ENCODE data around the gene HOXA10. TPM values are rescaled to one million over a fixed set of nuclear protein-coding genes. Genes with fewer than 3 reads are reported as not detected.

HOXA10 gene
- total and polyA plus RNA-seq, 4 donors, result 0.03 to 0.70 (median 0.13) TPM

GRCh38 chr7:27147199-27148030 lies 26.7 kb downstream of the HOXA10 start, which contains the start of gene HOXA6 (continued):
- TF ChIP-seq GABPA (IDR thresholded peaks at IDR 0.05 in 1 of 2, conservative IDR thresholded peaks at IDR 0.05 in 1 of 2), result no peak
- no peak for TF ChIP-seq ATF3 (IDR thresholded peaks at IDR 0.05)

GRCh38 chr7:27146491-27147198 lies 27.5 kb downstream of the HOXA10 start:
- Histone ChIP-seq H3K4me3 (ENCODE audit: low read depth in 1 of 3, low read length in 3 of 3) (no peak overlapping the region), H3K36me3 (ENCODE audit: control insufficient read depth in 4 of 4, insufficient read depth in 3 of 4, low read depth in 1 of 4, low read length in 3 of 4) (no peaks in the 10 kb centered on the region), H3K4me1 (ENCODE audit: control insufficient read depth in 4 of 4, insufficient read depth in 4 of 4, low read length in 3 of 4) (peaks cover 11 to 33% (median 14%) of the 10 kb centered on the region in 4 donors), H3K9me3 (ENCODE audit: control insufficient read depth in 4 of 4, low read length in 3 of 4) (peaks cover 0 to 11% (median 0%) of the 10 kb centered on the region in 4 donors), H3K9ac (ENCODE audit: low read depth in 1 of 2, low read length in 2 of 2) (no peak overlapping the region), H3K27ac (ENCODE audit: low read depth in 1 of 2, low read length in 2 of 2) (no peak overlapping the region), H3K27me3 (ENCODE audit: control insufficient read depth in 4 of 4, insufficient read depth in 4 of 4, low read length in 3 of 4) (peaks cover 8 to 32% (median 18%) of the 10 kb centered on the region in 4 donors)
- no peak for TF ChIP-seq FOXA1 (IDR thresholded peaks at IDR 0.05)
- TF ChIP-seq NR2F2 (IDR thresholded peaks at IDR 0.05), result no peak
- TF ChIP-seq ATF3 (IDR thresholded peaks at IDR 0.05), result no peak
- no peak for TF ChIP-seq ZBTB33 (IDR thresholded peaks at IDR 0.05)
- no peak for TF ChIP-seq JUND (IDR thresholded peaks at IDR 0.05)
- WGBS, result 32% methylated on average over 5 of the region's 5 CpGs
- DNase-seq (ENCODE audit: low spot score), result no peak

GRCh38 chr7:27145914-27146412 lies 28.2 kb downstream of the HOXA10 start:
- Histone ChIP-seq H3K9me3 (ENCODE audit: control insufficient read depth in 4 of 4, low read length in 3 of 4) (peaks cover 0 to 11% (median 0%) of the 10 kb centered on the region in 4 donors), H3K27ac (ENCODE audit: low read depth in 1 of 2, low read length in 2 of 2) (no peak overlapping the region), H3K4me1 (ENCODE audit: control insufficient read depth in 4 of 4, insufficient read depth in 4 of 4, low read length in 3 of 4) (peaks cover 9 to 26% (median 10%) of the 10 kb centered on the region in 4 donors), H3K27me3 (ENCODE audit: control insufficient read depth in 4 of 4, insufficient read depth in 4 of 4, low read length in 3 of 4) (peaks cover 8 to 33% (median 16%) of the 10 kb centered on the region in 4 donors), H3K9ac (ENCODE audit: low read depth in 1 of 2, low read length in 2 of 2) (no peak overlapping the region), H3K4me3 (ENCODE audit: low read depth in 1 of 3, low read length in 3 of 3) (no peak overlapping the region), H3K36me3 (ENCODE audit: control insufficient read depth in 4 of 4, insufficient read depth in 3 of 4, low read depth in 1 of 4, low read length in 3 of 4) (no peaks in the 10 kb centered on the region)
- no peak for DNase-seq (ENCODE audit: low spot score)
- TF ChIP-seq ATF3 (IDR thresholded peaks at IDR 0.05) (no peak), SP1 (IDR thresholded peaks at IDR 0.05) (no peak), RAD21 (IDR thresholded peaks at IDR 0.05) (no peak), JUND (IDR thresholded peaks at IDR 0.05) (no peak), FOXA1 (IDR thresholded peaks at IDR 0.05) (no peak), CTCF (IDR thresholded peaks at IDR 0.05; ENCODE audit: low read depth, low read length, missing input control) (no peak), YY1 (IDR thresholded peaks at IDR 0.05) (no peak), ZBTB33 (IDR thresholded peaks at IDR 0.05) (no peak)
- 36% methylated on average over 11 of the region's 11 CpGs for WGBS
